AG04449 (cell line): Measurements from ENCODE around the gene ZFAND3.

Experiments
- CTCF ChIA-PET: fragments of 350-600 bp; formaldehyde crosslinking; extraction: SDS; loops from one replicate; lab custom pipeline; 2021; ENCODE audit warnings: antibody characterized with exemption; lab: Yijun Ruan, JAX
- POLR2A ChIA-PET: fragments of 400-600, 350-600 bp; formaldehyde crosslinking; extraction: SDS; loops from one replicate; lab custom pipeline; 2020; ENCODE audit warnings: antibody characterized with exemption, inconsistent platforms; lab: Yijun Ruan, JAX
- DNase-seq: peaks from one replicate; pipeline ENCODE4 v3.0.0-alpha.2; 2010; ENCODE audit warnings: low read depth, low spot score
- H3K4me3 ChIP-seq: 2 replicates; pipeline ENCODE4 v1.5.1; 2011; ENCODE audit warnings: low read depth, mild to moderate bottlenecking, control low read depth, low read length
- CTCF ChIP-seq: IDR thresholded peaks from one replicate; pipeline ENCODE4 v1.5.1; 2011; ENCODE audit warnings: mild to moderate bottlenecking, moderate library complexity, low read length, control low read depth, inconsistent platforms; ENCODE audit not compliant: insufficient read depth; ENCODE audit errors: missing control alignments

The ZFAND3 gene

GRCh38 chr6:38172739-38173410, 353.3 kb downstream of the ZFAND3 start:
- CTCF ChIA-PET = interaction anchor here (1.0 kb wide), 1 partner anchor 321 kb away, joined by 4 read pairs; no protein-coding TSS in a partner anchor
- POLR2A ChIA-PET = no interaction called here
- DNase-seq = no peak
- no peak for TF ChIP-seq CTCF
- no peak overlapping the region for H3K4me3 ChIP-seq

- TF ChIP-seq CTCF = no peak
- CTCF ChIA-PET = no interaction called here
- POLR2A ChIA-PET = no interaction called here
These were observed 354.4 kb downstream of the ZFAND3 start for GRCh38 chr6:38173909-38174308.

GRCh38 chr6:38174315-38174714, 354.8 kb downstream of the ZFAND3 start:
- CTCF ChIA-PET = no interaction called here
- TF ChIP-seq CTCF = no peak
- H3K4me3 ChIP-seq = no peak overlapping the region
- POLR2A ChIA-PET = no interaction called here
- no peak for DNase-seq

More at GRCh38 chr6:38173909-38174308, 354.4 kb downstream of the ZFAND3 start:
- DNase-seq = no peak
- H3K4me3 ChIP-seq = no peak overlapping the region

DNA sequence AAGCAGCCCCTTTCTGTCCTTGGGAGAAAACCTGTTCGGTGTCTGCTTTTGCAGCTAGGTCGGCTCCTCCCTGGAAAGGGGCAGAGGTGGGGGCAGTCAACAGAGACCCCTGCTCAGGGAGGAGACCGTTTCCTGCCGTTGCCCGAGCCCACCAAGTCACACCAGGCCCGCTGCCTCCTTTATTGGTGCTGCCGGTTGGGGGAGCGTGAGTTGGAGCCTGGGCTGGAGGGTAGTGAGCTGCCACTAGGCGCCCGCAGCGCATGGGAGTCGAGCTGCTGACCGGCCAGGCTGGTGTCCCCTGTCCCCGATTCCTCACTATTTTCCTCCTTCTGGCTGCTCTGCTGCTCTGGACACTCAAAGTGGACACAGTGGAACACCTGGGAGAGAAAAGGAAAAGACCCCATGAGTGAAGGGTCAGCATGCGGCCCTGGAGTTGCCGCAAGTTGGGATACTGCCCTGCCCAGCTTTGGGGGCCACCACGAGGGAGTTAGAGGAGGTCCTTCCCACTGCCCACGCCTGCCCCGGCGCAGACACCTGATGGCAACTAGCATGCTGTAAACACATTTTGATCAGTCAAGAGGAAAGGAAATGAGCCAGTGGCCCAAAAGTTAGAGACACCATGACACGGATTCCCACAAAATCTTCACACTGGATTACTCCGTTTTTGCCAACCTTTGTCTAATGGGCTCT, 355.4 kb downstream of the ZFAND3 start:
- TF ChIP-seq CTCF = no peak
- ChIA-PET POLR2A (no interaction called here), CTCF (interaction anchor here (0.9 to 2.9 kb wide), 2 partner anchors 12 to 319 kb away, joined by 3 to 15 read pairs; no protein-coding TSS in a partner anchor)
- no peak overlapping the region for H3K4me3 ChIP-seq
- DNase-seq = no peak

DNA sequence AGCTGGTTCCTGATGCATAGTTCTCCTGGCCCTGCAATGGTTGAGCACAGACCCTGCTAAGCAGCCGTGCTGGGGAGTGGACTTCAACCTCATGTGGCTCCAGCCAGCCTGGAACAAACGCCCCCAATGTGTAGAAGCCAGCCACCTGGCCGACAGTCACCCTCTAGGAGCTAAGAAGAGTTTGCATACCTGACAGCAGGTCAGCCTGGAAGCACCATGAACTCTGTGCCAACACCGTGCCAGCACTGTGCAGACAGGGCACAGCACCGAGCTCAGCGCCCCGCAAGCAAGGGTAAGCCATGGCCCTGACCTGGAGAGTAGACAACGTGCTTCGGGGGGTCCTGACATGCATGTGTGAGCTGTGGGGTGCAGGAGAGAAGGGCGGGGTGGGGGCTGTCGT, 356.3 kb downstream of the ZFAND3 start:
- CTCF ChIA-PET = interaction anchor here (0.9 to 2.9 kb wide), 2 partner anchors 11 to 318 kb away, joined by 3 to 15 read pairs; no protein-coding TSS in a partner anchor
- POLR2A ChIA-PET = no interaction called here
- no peak for DNase-seq
- no peak overlapping the region for H3K4me3 ChIP-seq
- no peak for TF ChIP-seq CTCF
